Measurements from ENCODE around the gene EHMT2.

The EHMT2 gene

DNA sequence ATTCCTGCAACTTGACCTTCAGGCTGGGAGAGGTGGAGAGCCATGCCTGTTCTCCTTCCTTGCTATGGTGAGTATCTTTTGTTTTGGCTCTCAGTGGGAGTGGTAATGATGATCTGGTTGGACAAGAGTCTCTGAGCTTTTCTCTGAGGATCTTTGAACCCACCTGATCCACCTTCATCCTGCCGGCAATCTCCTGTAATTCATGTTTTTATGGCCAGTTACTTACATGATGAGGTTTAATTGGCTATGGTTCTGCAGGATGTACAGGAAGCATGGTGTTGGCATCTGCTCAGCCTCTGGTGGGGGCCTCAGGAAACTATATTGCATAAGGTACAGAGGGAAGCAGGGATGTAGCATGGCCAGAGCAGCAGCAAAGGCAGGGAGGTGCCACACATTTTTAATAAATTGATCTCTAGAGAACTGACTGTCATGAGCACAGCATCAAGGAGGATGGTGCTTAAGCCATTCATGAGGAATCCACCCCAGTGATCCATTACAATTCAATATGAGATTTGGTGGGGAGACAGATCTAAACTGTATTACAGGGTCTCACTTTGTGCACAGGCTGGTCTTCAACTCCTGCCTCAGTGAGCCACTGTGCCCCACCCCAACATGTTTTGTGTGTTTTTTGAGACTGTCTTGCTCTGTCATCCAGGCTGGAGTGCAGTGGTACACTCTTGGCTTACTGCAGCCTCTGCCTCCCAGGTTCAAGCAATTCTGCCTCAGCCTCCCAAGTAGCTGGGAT, 60.0 kb downstream of the EHMT2 start:
- Mint-ChIP-seq H3K27ac (peak overlapping the region; percentile 99), H3K36me3 (ENCODE audit: low read depth) (peaks cover 63% of the 10 kb centered on the region), H3K4me3 (peak overlapping the region; percentile 95), H3K9me3 (no peaks in the 10 kb centered on the region), H3K27me3 (no peaks in the 10 kb centered on the region), H3K4me1 (peaks cover 48% of the 10 kb centered on the region)
- ATAC-seq (no peak), DNase-seq (no peak)

DNA sequence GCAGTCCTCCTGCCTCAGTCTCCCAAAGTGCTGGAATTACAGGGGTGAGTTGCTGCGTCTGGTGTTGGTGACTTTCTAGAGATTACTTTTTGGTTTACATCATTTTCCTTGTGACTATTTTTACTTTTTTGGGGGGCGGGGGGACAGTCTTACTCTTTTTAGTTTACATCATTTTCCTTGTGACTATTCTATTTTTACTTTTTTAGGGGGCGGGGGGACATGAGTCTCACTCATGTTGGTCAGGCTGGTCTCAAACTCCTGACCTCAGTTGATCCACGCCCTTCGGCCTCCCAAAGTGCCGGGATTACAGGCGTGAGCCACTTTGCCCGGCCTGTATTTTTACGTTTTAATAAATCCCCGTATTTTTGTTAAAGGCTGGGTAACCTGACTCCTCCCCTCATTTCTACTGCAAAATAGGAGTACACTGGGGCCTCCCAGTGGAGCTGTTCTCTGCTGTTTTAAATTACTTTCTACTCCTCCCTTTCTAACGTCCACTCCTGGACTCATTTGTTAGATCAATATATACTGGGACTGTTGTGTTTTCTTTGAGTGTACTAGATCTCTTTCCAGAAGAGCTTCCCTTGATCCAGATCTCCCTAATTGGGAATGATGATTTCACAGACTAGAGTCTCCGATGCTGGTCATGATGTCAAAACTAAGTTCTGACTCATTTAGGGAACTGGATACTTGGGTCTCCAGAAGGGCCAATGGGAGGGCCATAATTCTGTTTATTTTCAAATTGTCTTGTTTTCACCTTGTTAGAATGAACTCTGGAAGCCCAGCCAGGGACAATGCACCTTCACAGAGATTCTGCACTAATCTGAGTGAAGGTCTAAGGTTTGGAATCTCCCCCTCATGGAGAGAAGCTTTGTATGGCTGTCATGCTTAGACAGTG, 60.8 kb downstream of the EHMT2 start:
- Mint-ChIP-seq H3K27me3 (no peaks in the 10 kb centered on the region), H3K4me3 (peak overlapping the region; percentile 95), H3K9me3 (no peaks in the 10 kb centered on the region), H3K4me1 (peaks cover 50% of the 10 kb centered on the region), H3K27ac (peak overlapping the region; percentile 99), H3K36me3 (ENCODE audit: low read depth) (peaks cover 63% of the 10 kb centered on the region)
- DNase-seq = no peak
- no peak for ATAC-seq

DNA sequence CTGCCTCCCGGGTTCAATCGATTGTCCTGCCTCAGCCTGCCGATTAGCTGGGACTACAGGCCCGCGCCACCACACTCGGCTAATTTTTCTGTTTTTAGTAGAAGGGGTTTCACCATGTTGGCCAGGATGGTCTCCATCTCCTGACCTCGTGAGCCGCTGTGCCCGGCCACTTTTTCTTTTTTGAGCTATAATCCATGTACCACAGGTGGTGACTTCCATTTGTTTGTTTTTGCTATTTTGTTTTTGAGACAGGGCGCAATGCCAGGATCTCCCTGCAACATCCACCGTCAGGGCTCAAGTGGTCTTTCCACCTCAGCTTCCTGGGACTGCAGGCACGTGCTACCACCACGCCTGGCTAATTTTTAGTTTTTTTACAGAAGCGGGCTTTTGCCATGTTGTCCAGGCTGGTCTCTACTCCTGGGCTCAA, 61.4 kb downstream of the EHMT2 start:
- ATAC-seq = no peak
- peaks cover 63% of the 10 kb centered on the region for H3K36me3 Mint-ChIP-seq (ENCODE audit: low read depth)
- no peaks in the 10 kb centered on the region for H3K27me3 Mint-ChIP-seq
- H3K9me3 Mint-ChIP-seq = no peaks in the 10 kb centered on the region
- H3K4me1 Mint-ChIP-seq = peaks cover 56% of the 10 kb centered on the region
- H3K4me3 Mint-ChIP-seq = peak overlapping the region; percentile 95
- DNase-seq = no peak
- peak overlapping the region; percentile 99 for H3K27ac Mint-ChIP-seq

DNA sequence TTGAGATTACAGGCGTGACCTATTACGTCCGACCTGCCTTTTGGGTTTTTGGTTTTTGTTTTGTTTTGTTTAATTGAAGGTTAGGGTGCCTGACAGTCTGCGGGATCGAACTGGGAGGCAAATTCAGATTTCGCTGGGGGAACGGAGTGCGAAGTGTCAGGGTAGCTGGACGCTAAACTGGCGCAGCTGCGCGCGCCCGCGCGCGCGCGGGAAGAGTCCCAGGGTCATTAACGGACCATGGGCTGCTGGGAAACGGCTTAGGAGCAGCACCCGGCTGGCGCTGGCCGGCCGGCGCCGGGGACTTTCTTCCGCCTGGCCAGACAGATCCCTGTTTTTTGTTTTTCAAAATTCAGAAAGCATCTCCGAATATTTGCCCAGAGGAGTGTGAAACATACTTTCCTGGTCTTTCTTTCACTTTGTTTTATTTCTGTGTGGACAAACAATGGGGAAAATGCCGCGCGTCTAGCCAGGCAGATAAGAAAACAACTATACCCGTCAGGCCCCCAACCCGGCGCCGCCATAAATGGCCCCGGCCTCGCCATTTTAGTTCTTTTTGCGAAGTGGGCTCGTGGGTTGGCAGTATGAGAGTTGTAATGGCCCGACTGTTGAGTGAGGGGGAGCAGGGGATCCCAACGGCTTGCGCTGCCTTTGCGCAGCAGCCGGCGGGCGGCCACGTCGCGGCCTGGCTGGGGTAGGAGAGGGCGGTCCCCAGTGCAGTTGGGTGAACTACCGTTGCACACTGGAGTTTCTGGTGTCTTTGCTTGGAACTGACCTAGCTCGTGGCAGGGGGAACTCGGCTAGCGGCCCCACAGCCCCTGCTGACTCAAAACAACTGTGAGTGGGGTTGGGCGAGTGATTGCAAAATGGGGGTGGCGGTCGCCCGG, 62.9 kb downstream of the EHMT2 start:
- peak overlapping the region; percentile 95 for H3K4me3 Mint-ChIP-seq
- H3K27me3 Mint-ChIP-seq = no peaks in the 10 kb centered on the region
- peak; percentile 82 for DNase-seq
- peaks cover 62% of the 10 kb centered on the region for H3K4me1 Mint-ChIP-seq
- peak; percentile 65 for ATAC-seq
- H3K27ac Mint-ChIP-seq = peak overlapping the region; percentile 99
- no peaks in the 10 kb centered on the region for H3K9me3 Mint-ChIP-seq
- H3K36me3 Mint-ChIP-seq (ENCODE audit: low read depth) = peaks cover 60% of the 10 kb centered on the region

DNA sequence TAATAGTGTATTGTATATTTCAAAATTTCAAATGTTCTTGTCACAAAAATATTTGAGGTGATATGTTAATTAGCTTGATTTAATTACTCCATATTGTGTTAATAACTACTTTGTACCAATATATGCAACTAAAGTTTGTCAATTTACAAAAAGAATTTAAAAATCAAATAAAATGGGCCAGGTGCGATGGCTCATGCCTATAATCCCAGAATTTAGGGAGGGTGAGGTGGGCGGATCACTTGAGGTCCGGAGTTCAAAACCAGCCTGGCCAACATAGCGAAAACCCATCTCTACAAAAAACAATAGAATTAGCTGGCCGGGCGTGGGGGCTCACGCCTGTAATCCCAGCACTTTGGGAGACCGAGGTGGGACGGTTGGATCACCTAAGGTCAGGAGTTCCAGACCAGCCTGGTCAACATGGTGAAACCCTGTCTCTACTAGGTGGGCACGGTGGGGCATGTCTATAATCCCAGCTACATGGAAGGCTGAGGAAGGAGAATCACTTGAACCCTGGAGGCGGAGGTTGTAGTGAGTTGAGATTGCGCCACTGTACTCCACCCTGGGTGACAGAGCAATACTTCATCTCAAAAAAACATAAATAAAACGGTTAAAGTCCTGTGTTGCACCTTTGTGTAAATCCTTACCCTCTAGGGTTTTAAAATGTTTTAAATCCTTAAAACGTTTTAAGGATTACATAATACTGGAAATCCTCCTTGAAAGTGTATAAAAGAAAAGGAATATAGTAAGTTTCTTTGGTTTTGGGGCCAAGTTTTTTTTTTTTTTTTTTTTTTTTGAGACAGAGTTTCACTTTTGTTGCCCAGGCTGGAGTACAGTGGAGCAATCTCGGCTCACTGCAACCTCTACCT, 65.9 kb downstream of the EHMT2 start:
- DNase-seq (no peak), ATAC-seq (no peak)
- Mint-ChIP-seq H3K36me3 (ENCODE audit: low read depth) (peaks cover 30% of the 10 kb centered on the region), H3K4me1 (peaks cover 48% of the 10 kb centered on the region), H3K27me3 (peaks cover 4% of the 10 kb centered on the region), H3K4me3 (peak overlapping the region; percentile 87), H3K9me3 (no peaks in the 10 kb centered on the region), H3K27ac (no peak overlapping the region)

DNA sequence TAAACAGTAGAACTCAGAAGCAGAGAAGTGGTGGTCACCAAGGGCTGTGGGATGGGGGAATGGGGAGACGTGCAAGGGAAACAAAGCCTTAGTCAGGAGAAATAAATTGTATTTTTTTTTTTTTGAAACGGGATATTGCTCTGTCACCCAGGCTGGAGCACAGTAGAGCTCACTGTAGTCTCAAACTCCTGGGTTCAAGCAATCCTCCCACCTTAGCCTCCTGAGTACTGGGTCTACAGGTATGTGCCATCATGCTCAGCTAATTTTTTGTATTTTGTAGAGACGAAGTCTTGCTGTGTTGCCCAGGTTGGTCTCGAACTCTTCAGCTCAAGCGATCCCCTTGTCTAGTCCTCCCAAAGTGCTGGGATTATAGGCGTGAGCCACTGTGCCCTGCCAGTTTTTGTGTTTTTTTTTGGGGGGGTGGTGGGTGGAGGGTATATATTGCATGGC, 66.6 kb downstream of the EHMT2 start:
- H3K4me3 Mint-ChIP-seq = peak overlapping the region; percentile 87
- ATAC-seq (no peak), DNase-seq (no peak)
- peaks cover 23% of the 10 kb centered on the region for H3K36me3 Mint-ChIP-seq (ENCODE audit: low read depth)
- H3K27ac Mint-ChIP-seq = peak overlapping the region; percentile 88
- no peaks in the 10 kb centered on the region for H3K9me3 Mint-ChIP-seq
- H3K27me3 Mint-ChIP-seq = peaks cover 4% of the 10 kb centered on the region
- H3K4me1 Mint-ChIP-seq = peaks cover 46% of the 10 kb centered on the region
